Renal pelvis (tissue), 4 donors: ENCODE data around the gene FMO5. TPM values are rescaled to one million over a fixed set of nuclear protein-coding genes. Genes with fewer than 3 reads are reported as not detected.

ENCODE experiments used
- DNase-seq: peaks from one replicate; pipeline ENCODE4 v3.0.0-alpha.2; 2013
- polyA plus RNA-seq, 3 donors: library from polyadenylated mRNA; unstranded; fragments of 120-200 nt; gene quantifications; one replicate each; pipeline ENCODE4 v1.2.1, GENCODE V29; 2013; ENCODE audit not compliant: insufficient read length in 3 of 3

Gene FMO5
- polyA plus RNA-seq, 3 donors = 6.3 to 11.6 (median 7.9) TPM

GRCh38 chr1:147156642-147157041 is 68.5 kb downstream of the FMO5 start:
- no peak for DNase-seq

DNA sequence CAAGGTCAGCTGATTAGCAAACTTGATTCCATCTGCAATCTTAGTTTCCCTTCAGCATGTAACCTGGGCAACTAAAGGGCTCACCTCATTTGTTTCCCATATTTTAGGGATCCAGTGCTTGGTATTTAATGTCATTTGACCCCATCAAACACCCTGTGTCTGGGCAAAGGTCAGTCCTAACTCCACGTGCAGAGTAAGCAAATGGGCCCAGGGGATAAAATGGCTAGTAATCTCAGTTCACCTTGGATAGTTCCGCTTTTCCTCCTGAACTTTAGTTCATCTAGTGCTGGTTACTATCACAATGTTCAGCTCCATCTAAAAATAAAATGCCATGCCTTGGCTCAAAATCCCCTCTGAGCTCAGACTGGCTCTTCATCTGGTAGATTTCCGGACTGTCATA is 72.4 kb downstream of the FMO5 start:
- no peak for DNase-seq

GRCh38 chr1:147151244-147151643 is 73.9 kb downstream of the FMO5 start:
- DNase-seq = no peak

DNA sequence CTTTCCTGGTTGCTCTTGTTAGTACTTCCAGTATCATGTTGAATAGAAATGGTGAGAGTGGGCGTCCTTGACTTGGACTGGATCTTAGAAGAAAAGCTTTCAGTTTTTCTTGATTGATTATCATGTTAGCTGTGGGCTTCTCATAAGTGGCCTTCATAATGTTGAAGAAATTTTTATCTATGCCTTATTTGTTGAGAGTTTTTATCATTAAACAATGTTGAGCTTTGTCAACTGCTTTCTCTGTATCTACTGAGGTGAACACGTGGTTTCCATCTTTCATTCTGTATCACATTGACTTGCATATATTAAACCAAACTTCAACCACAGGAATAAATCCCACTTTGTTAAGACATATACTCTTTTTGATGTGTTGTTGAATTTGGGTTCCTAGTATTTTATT is 82.3 kb downstream of the FMO5 start:
- DNase-seq = no peak

Other genes with a start within 250 kb of the FMO5 start
- 10 to 100 TPM; 22.6 to 27.1 (median 27.0) TPM for gene PRKAB2, start 52.9 kb downstream of the FMO5 start, polyA plus RNA-seq
- gene CHD1L, start 17.3 kb upstream of the FMO5 start, polyA plus RNA-seq = 10 to 100 TPM; 40.4 to 65.6 (median 59.8) TPM